AG09319 (cell line): ENCODE data around the gene DPP10.

Experiments used
- DNase-seq: peaks from one replicate; pipeline ENCODE4 v3.0.0-alpha.2; 2010; ENCODE audit warnings: low read depth; ENCODE audit errors: extremely low read depth
- TF ChIP-seq, protein P1 (sequence below): IDR thresholded peaks from 2 replicates; pipeline ENCODE4 v1.5.1; 2011; ENCODE audit warnings: low read depth, mild to moderate bottlenecking, inconsistent platforms, low read length, moderate library complexity

DPP10 gene

DNA sequence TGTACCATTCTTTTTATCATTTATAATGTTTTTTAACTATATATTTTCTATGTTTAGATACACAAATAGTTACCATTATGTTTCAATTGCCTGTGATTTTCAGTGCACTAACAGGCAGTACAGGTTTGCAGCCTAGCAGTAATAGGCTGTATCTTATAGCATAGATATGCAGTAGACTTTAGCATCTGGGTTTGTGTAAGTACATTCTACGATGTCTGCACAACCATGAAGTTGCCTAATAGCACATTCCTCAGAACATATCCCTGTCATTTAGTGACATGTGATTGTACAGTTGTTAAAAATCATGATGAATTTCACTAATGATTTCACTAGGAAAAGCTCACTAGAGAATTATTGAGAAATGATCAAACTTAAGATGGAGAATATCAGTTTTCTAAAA, 884.6 kb downstream of the DPP10 start:
- TF ChIP-seq, protein P1, sequence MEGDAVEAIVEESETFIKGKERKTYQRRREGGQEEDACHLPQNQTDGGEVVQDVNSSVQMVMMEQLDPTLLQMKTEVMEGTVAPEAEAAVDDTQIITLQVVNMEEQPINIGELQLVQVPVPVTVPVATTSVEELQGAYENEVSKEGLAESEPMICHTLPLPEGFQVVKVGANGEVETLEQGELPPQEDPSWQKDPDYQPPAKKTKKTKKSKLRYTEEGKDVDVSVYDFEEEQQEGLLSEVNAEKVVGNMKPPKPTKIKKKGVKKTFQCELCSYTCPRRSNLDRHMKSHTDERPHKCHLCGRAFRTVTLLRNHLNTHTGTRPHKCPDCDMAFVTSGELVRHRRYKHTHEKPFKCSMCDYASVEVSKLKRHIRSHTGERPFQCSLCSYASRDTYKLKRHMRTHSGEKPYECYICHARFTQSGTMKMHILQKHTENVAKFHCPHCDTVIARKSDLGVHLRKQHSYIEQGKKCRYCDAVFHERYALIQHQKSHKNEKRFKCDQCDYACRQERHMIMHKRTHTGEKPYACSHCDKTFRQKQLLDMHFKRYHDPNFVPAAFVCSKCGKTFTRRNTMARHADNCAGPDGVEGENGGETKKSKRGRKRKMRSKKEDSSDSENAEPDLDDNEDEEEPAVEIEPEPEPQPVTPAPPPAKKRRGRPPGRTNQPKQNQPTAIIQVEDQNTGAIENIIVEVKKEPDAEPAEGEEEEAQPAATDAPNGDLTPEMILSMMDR = no peak
- DNase-seq = no peak

DNA sequence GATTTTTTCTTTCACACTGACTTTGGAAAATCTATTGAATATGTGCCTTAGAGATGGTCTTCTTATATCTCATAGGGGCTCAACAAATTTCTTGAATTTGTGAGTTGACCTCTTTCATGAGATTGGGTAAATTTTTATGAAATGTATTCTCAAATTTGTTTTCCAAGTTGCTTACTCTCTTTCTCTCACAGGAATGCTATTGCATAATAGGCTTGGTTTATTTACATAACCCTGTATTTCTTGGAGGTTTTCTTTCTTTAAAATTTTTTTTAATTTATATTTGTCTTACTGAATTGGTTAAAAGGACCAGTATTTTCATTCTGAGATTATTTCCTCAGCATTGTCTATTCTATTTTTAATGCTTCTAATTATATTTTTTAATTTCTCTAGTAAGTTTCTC, 917.1 kb downstream of the DPP10 start:
- TF ChIP-seq, protein P1 = no peak

DNA sequence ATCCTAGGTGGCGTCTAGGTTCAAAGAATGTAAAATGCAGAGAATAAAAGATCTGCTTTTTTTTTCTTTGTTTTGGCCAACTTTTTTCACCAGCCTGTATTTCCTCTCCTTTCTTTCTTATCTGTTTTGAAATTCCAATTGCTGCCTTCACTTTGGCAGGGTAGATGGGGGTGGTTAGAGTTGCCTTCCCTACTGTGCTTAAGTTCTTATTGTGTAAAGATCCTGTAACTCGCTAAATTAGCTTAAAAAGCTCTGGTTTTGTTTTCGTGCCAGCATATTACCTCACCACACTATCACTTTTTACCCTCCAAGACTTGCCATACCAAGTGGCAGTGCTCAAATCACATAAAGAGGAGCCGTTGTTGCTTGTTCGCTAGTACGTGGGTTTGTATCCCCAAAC, 921.7 kb downstream of the DPP10 start:
- TF ChIP-seq, protein P1 = no peak
- no peak for DNase-seq

More for the DNA sequence above, 917.1 kb downstream of the DPP10 start:
- no peak for DNase-seq

DNA sequence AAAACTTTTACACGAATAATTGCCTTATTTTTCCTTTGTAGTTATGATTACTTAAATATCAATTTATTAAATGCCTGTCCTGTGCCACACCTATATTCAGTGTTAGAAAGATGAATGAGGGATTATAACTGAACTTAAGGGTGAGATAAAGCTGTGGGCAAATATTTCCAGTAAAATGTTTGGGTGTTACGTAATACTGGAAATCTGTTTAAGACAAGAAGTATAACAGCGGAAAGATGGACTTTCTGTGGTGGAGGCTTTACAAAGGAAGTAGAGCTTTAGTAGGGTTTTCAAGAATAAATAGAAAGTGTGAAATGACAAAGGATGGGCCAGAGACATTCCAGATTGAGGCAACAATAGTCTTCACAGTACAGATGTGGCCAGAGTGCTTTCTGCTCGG, 927.0 kb downstream of the DPP10 start:
- TF ChIP-seq, protein P1 = no peak
- DNase-seq = no peak

DNA sequence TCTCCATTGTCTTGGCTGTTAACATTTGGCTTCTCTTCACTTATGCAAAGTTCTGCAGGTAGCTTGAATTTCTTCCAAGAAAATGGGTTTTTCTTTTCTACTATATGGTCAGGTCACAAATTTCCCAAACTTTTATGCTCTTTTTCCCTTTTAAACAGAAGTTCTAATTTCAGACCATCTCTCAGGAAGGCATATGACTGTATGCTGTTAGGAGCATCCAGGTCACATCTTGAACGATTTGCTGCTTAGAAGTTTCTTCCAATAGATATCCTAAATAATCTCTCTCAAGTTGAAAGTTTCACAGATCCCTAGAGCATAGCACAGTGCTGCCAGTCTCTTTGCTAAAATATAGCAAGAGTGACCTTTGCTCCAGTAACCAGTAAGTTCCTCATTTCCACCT, 932.5 kb downstream of the DPP10 start:
- DNase-seq = no peak
- TF ChIP-seq, protein P1 = no peak

DNA sequence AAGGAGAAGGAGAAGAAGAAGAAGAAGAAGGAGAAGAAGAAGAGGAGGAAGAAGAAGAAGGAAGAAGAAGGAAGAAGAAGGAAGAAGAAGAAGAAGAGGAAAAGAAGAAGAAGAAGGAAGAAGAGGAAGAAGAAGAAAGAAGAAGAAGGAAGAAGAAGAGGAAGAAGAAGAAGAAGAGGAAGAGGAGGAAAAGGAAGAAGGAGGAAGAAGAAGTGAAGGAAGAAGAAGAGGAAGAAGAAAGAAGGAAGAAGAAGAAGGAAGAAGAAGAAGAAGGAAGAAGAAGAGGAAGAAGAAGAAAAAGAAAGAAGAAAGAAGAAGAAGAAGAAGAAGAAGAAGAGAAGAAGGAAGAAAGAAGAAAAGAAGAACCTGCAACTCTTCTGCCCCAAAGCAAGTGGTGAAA, 942.0 kb downstream of the DPP10 start:
- TF ChIP-seq, protein P1 = no peak
- DNase-seq = no peak

DNA sequence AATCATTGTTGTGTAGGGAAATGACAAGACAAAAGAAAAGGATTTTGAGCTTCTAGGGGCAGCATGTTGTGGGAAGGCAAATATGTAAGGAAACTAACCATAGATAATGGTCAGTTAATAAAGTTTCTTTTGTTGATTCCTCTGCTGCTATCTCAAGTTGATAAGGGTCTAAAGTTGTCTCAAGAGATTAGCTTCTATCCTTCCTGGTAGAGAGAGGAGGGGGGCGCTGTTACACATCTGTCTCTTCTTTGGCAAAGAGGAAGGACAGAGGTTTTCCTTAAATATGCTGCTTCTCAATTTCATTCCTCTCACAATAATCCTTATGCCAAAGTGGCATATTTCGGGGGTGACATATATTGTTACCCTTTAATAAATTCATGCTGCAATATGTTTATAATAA, 944.0 kb downstream of the DPP10 start:
- DNase-seq = no peak
- TF ChIP-seq, protein P1 = no peak
